Measurements from ENCODE around the gene LRRC30. TPM values are rescaled to one million over a fixed set of nuclear protein-coding genes. Genes with fewer than 3 reads are reported as not detected.

Gene LRRC30
- total RNA-seq, 1 donor from 2014 or later = not detected

GRCh38 chr18:7236933-7237332 is 6.0 kb downstream of the LRRC30 start:
- intact Hi-C loops (cut with DNase I) = no loop called here
- Histone ChIP-seq H3K4me1 (no peaks in the 10 kb centered on the region), H3K27me3 (no peaks in the 10 kb centered on the region), H3K9me3 (no peaks in the 10 kb centered on the region), H3K4me3 (no peak overlapping the region), H3K36me3 (no peaks in the 10 kb centered on the region), H3K27ac (no peak overlapping the region)
- no peak for DNase-seq (ENCODE audit: extremely low spot score in 2 of 2)
- TF ChIP-seq POLR2A (IDR thresholded peaks at IDR 0.05) = no peak
- no peak for TF ChIP-seq POLR2AphosphoS5 (IDR thresholded peaks at IDR 0.05; ENCODE audit: insufficient read depth in 1 of 2, low read depth in 1 of 2)
- no peak for TF ChIP-seq CTCF (IDR thresholded peaks at IDR 0.05)

GRCh38 chr18:7237673-7238272 is 6.9 kb downstream of the LRRC30 start:
- H3K4me1 ChIP-seq = no peaks in the 10 kb centered on the region
- H3K27me3 ChIP-seq = no peaks in the 10 kb centered on the region
- H3K27ac ChIP-seq = no peak overlapping the region
- H3K9me3 ChIP-seq = no peaks in the 10 kb centered on the region
- TF ChIP-seq POLR2AphosphoS5 (IDR thresholded peaks at IDR 0.05; ENCODE audit: insufficient read depth in 1 of 2, low read depth in 1 of 2) (no peak), CTCF (IDR thresholded peaks at IDR 0.05) (no peak), POLR2A (IDR thresholded peaks at IDR 0.05) (no peak)
- H3K4me3 ChIP-seq = no peak overlapping the region
- intact Hi-C loops (cut with DNase I) = no loop called here
- no peaks in the 10 kb centered on the region for H3K36me3 ChIP-seq
- no peak for DNase-seq (ENCODE audit: extremely low spot score in 2 of 2)

- Histone ChIP-seq H3K27ac (no peak overlapping the region), H3K36me3 (no peaks in the 10 kb centered on the region), H3K4me3 (no peak overlapping the region), H3K27me3 (no peaks in the 10 kb centered on the region), H3K9me3 (no peaks in the 10 kb centered on the region), H3K4me1 (no peaks in the 10 kb centered on the region)
- intact Hi-C loops (cut with DNase I) = no loop called here
- no peak for DNase-seq (ENCODE audit: extremely low spot score in 2 of 2)
- no peak for TF ChIP-seq CTCF (IDR thresholded peaks at IDR 0.05)
- no peak for TF ChIP-seq POLR2A (IDR thresholded peaks at IDR 0.05)
- no peak for TF ChIP-seq POLR2AphosphoS5 (IDR thresholded peaks at IDR 0.05; ENCODE audit: insufficient read depth in 1 of 2, low read depth in 1 of 2)
Observed at GRCh38 chr18:7242926-7243325, 12.0 kb downstream of the LRRC30 start.

- H3K9me3 ChIP-seq = no peaks in the 10 kb centered on the region
- H3K4me1 ChIP-seq = no peaks in the 10 kb centered on the region
- DNase-seq (ENCODE audit: extremely low spot score in 2 of 2) = no peak
- intact Hi-C loops (cut with DNase I) = no loop called here
- H3K36me3 ChIP-seq = no peaks in the 10 kb centered on the region
- H3K27ac ChIP-seq = no peak overlapping the region
- no peaks in the 10 kb centered on the region for H3K27me3 ChIP-seq
- H3K4me3 ChIP-seq = no peak overlapping the region
- TF ChIP-seq POLR2A (IDR thresholded peaks at IDR 0.05) (no peak), CTCF (IDR thresholded peaks at IDR 0.05) (no peak), POLR2AphosphoS5 (IDR thresholded peaks at IDR 0.05; ENCODE audit: insufficient read depth in 1 of 2, low read depth in 1 of 2) (no peak)
Observed at GRCh38 chr18:7248877-7249276, 18.0 kb downstream of the LRRC30 start.

- H3K4me3 ChIP-seq = no peak overlapping the region
- no peaks in the 10 kb centered on the region for H3K36me3 ChIP-seq
- no peaks in the 10 kb centered on the region for H3K4me1 ChIP-seq
- no peaks in the 10 kb centered on the region for H3K27me3 ChIP-seq
- no peaks in the 10 kb centered on the region for H3K9me3 ChIP-seq
- TF ChIP-seq POLR2A (IDR thresholded peaks at IDR 0.05) (no peak), POLR2AphosphoS5 (IDR thresholded peaks at IDR 0.05; ENCODE audit: insufficient read depth in 1 of 2, low read depth in 1 of 2) (no peak), CTCF (IDR thresholded peaks at IDR 0.05) (no peak)
- DNase-seq (ENCODE audit: extremely low spot score in 2 of 2) = peak in 1 of 2 donors; percentile 7
- intact Hi-C loops (cut with DNase I) = no loop called here
- no peak overlapping the region for H3K27ac ChIP-seq
Observed at GRCh38 chr18:7254163-7254562, 23.3 kb downstream of the LRRC30 start.

All from vagina (tissue), 2 donors.